Mesenchymal stem cell (in vitro differentiated cells and primary cell): Measurements from ENCODE around the gene LKAAEAR1.

Experiments used
- DNase-seq: peaks from one replicate; pipeline ENCODE4 v3.0.0-alpha.2; 2013
- H2AFZ ChIP-seq: one replicate; pipeline ENCODE4 v1.6.1; 2013; ENCODE audit warnings: low read depth, mild to moderate bottlenecking, control low read depth, inconsistent platforms, low read length, moderate library complexity
- H2AK5ac ChIP-seq: 2 replicates; pipeline ENCODE4 v1.6.1; 2013; ENCODE audit warnings: low read length, moderate library complexity, mild to moderate bottlenecking, inconsistent platforms; ENCODE audit not compliant: severe bottlenecking
- H2BK120ac ChIP-seq: one replicate; pipeline ENCODE4 v1.6.1; 2013; ENCODE audit warnings: low read depth, mild to moderate bottlenecking, inconsistent platforms, low read length, moderate library complexity
- H2BK12ac ChIP-seq, 2 experiments: one replicate each; pipeline ENCODE4 v1.6.1; 2013; ENCODE audit warnings: inconsistent platforms in 2 of 2, low read length in 2 of 2, mild to moderate bottlenecking in 2 of 2, moderate library complexity in 2 of 2, control low read depth in 1 of 2
- H2BK15ac ChIP-seq: one replicate; pipeline ENCODE4 v1.6.1; 2013; ENCODE audit warnings: mild to moderate bottlenecking, low read depth, inconsistent platforms; ENCODE audit not compliant: poor library complexity, severe bottlenecking
- H2BK5ac ChIP-seq: 2 replicates; pipeline ENCODE4 v1.6.1; 2013; ENCODE audit warnings: low read depth, mild to moderate bottlenecking, low read length, control low read depth, inconsistent platforms; ENCODE audit not compliant: poor library complexity, severe bottlenecking
- H3K14ac ChIP-seq, 2 experiments: one replicate each; pipeline ENCODE4 v1.6.1; 2013; ENCODE audit warnings: inconsistent platforms in 2 of 2, low read length in 2 of 2, control low read depth in 1 of 2, mild to moderate bottlenecking in 1 of 2, moderate library complexity in 1 of 2
- H3K18ac ChIP-seq, 2 experiments: one replicate each; pipeline ENCODE4 v1.6.1; 2013; ENCODE audit warnings: inconsistent platforms in 2 of 2, low read length in 2 of 2, control low read depth in 1 of 2, low read depth in 1 of 2, mild to moderate bottlenecking in 1 of 2
- H3K23ac ChIP-seq, 2 experiments: one replicate each; pipeline ENCODE4 v1.6.1; 2013; ENCODE audit warnings: inconsistent platforms in 2 of 2, low read length in 2 of 2, mild to moderate bottlenecking in 2 of 2, moderate library complexity in 2 of 2, control low read depth in 1 of 2
- H3K27ac ChIP-seq: 2 replicates; pipeline ENCODE4 v1.5.1; 2013; ENCODE audit warnings: mild to moderate bottlenecking, moderate library complexity, low read length, control low read depth, inconsistent platforms; ENCODE audit not compliant: poor library complexity, severe bottlenecking
- H3K27me3 ChIP-seq, 2 experiments: 2 replicates each; pipeline versions ENCODE4 v1.6.1 to v1.7.0; 2013; ENCODE audit warnings: low read length in 2 of 2, mild to moderate bottlenecking in 2 of 2, moderate library complexity in 2 of 2, control low read depth in 1 of 2, inconsistent platforms in 1 of 2; ENCODE audit not compliant: control insufficient read depth in 1 of 2, insufficient read depth in 1 of 2
- H3K36me3 ChIP-seq, 2 experiments: 2 replicates each; pipeline versions ENCODE4 v1.6.1 to v1.7.0; 2013; ENCODE audit warnings: low read length in 2 of 2, control low read depth in 1 of 2, inconsistent platforms in 1 of 2, low read depth in 1 of 2, mild to moderate bottlenecking in 1 of 2; ENCODE audit not compliant: insufficient read depth in 2 of 2, control insufficient read depth in 1 of 2
- H3K4ac ChIP-seq, 2 experiments: one replicate each; pipeline ENCODE4 v1.6.1; 2013; ENCODE audit warnings: inconsistent platforms in 2 of 2, low read length in 2 of 2, mild to moderate bottlenecking in 2 of 2, moderate library complexity in 2 of 2, control low read depth in 1 of 2, low read depth in 1 of 2
- H3K4me1 ChIP-seq: 2 replicates; pipeline ENCODE4 v1.6.1; 2013; ENCODE audit warnings: low read depth, low read length, control low read depth; ENCODE audit not compliant: control insufficient read depth, insufficient read depth
- H3K4me2 ChIP-seq: 2 replicates; pipeline ENCODE4 v1.6.1; 2013; ENCODE audit warnings: low read length, mild to moderate bottlenecking, inconsistent platforms; ENCODE audit not compliant: poor library complexity, severe bottlenecking
- H3K4me3 ChIP-seq, 2 experiments: 2 replicates each; pipeline versions ENCODE4 v1.5.1 to v1.7.0; 2013; ENCODE audit warnings: low read length in 2 of 2, mild to moderate bottlenecking in 2 of 2, control low read depth in 1 of 2, low read depth in 1 of 2; ENCODE audit not compliant: insufficient read depth in 1 of 2
- H3K79me1 ChIP-seq: replicated peaks from 2 replicates; pipeline ENCODE4 v1.6.1; 2013; ENCODE audit warnings: mild to moderate bottlenecking, control low read depth, low read length, inconsistent platforms; ENCODE audit not compliant: poor library complexity, severe bottlenecking
- H3K9ac ChIP-seq: 2 replicates; pipeline ENCODE4 v1.7.0; 2013; ENCODE audit warnings: mild to moderate bottlenecking, low read length, moderate library complexity
- H3K9me3 ChIP-seq: 2 replicates; pipeline ENCODE4 v1.7.0; 2013; ENCODE audit warnings: mild to moderate bottlenecking, low read length; ENCODE audit not compliant: control insufficient read depth
- H4K8ac ChIP-seq: one replicate; pipeline ENCODE4 v1.6.1; 2013; ENCODE audit warnings: inconsistent platforms, mild to moderate bottlenecking, low read length, moderate library complexity
- H4K91ac ChIP-seq: one replicate; pipeline ENCODE4 v1.6.1; 2013; ENCODE audit warnings: mild to moderate bottlenecking, low read length, inconsistent platforms
- WGBS: methylation state at CpG from one replicate; pipeline ENCODE4 v1.1.7; 2013; ENCODE audit warnings: mixed read lengths; 5-methylcytosine and 5-hydroxymethylcytosine counted together

Gene LKAAEAR1

DNA sequence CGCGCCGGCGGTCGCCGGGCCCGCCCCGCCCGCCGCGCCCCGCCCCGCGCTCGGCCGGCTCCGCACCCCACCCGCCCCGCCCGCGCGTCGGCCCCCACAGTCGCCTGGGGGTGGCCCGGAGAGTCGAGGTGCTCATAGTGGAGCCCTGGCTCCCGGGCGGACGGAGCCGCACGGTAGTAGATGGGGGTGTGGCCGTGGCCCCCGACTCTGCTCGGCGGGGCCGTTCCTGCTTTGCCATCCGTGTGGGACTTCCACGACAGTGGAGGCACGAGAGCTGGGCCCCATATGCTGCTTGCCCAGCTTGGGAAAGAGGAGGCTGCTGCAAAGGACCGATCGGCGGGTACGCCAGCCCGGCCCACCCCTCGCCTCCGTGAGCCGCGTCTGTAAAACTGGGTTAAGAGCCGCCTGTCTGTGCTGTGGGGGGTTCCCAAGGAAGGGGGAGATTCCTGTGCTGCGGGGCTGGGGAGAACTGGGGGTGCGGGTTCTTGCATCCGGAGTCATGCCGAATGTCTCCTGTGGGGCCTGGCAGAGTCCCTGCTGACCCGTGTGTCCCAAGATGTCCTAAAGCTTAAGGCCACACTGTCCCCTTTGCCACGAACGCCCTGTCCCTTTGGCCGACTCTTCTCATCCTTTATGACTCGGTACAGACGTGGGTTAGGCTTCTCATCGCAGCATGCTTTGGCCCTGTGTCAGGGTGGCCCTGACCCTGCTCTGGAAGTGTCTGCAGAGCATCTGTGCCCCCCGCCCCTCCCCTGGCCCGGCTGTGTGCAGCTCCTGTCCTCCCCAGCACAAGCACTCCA lies 4.0 kb downstream of the LKAAEAR1 start, which contains the start of gene OPRL1:
OPRL1 (plus strand) TSS at position 70 of the 800 bp plus-strand sequence. CDS start 12,639 bp downstream, outside the sequence.
- H4K91ac ChIP-seq = peak within 1 kb of the TSS; percentile 84
- peak within 1 kb of the TSS; percentile 76 to 83 for H3K4me3 ChIP-seq
- peak within 1 kb of the TSS; percentile 29 to 43 for H2BK12ac ChIP-seq
- H4K8ac ChIP-seq = peak within 1 kb of the TSS; percentile 73
- peaks cover 11 to 35% of the 10 kb centered on the region in 2 experiments for H3K27me3 ChIP-seq
- H2AK5ac ChIP-seq = no peak within 1 kb of the TSS
- peak within 1 kb of the TSS; percentile 45 to 92 for H3K4ac ChIP-seq
- H3K9me3 ChIP-seq = no peaks in the 10 kb centered on the region
- peak within 1 kb of the TSS; percentile 29 for H2AFZ ChIP-seq
- peak; percentile 56 for DNase-seq
- WGBS = 12% methylated on average over 48 of the region's 62 CpGs
- H3K4me1 ChIP-seq = peaks cover 50% of the 10 kb centered on the region
- peak within 1 kb of the TSS; percentile 81 to 95 for H3K18ac ChIP-seq
- peak within 1 kb of the TSS in 1 of 2 experiments; percentile 13 for H3K14ac ChIP-seq
- peak within 1 kb of the TSS; percentile 1 for H2BK15ac ChIP-seq
- H2BK120ac ChIP-seq = peak within 1 kb of the TSS; percentile 88
- peaks cover 24% of the 10 kb centered on the region for H3K79me1 ChIP-seq
- H3K27ac ChIP-seq = peak within 1 kb of the TSS; percentile 5
- H3K4me2 ChIP-seq = peak within 1 kb of the TSS; percentile 91
- H3K23ac ChIP-seq = peak within 1 kb of the TSS in 1 of 2 experiments; percentile 35
- peaks cover 0 to 17% of the 10 kb centered on the region in 2 experiments for H3K36me3 ChIP-seq
- peak within 1 kb of the TSS; percentile 83 for H3K9ac ChIP-seq
- peak within 1 kb of the TSS; percentile 24 for H2BK5ac ChIP-seq

DNA sequence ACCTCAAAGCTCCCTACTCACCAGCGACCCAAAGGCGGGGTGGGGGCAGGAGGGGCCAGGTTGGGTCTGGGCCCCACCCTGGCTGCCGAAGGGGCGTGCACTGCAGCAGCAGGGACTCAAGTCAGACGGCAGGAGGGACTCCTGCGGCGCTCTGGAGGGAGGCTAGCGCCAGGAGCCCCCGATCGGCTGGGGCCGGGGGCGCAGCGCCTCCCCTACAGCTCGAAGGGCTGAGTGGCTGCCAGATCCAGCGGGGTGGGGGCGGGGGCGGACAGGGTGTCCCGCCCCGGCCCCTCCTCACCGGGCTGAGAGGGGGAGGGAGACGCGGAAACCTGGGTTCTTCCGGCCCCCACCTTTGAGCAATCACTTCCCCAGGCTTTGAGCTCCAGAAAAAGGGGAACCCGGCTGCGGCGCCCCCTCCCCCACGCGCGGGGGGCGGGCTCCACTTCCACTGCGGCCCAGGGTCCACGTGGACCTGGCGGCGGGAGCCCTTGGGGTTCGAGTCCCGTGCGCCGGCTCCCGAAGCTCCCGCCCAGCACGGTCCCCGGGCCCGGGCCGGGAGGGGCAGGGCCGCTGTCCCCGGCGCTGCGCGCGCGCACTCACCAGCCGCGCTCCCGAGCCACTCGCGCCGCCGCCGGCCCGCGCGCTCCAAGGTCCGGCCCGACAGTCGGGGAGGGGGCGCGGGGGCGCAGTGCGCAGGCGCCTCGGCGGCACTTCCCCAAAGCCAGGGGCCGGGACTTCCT lies 4.8 kb downstream of the LKAAEAR1 start, which contains the start of gene RGS19:
RGS19 (minus strand) TSS at position 246 of the 740 bp plus-strand sequence. CDS start 2,632 bp downstream, outside the sequence.
- Histone ChIP-seq H3K9ac (peak within 1 kb of the TSS; percentile 83), H3K4ac (peak within 1 kb of the TSS; percentile 45 to 92), H3K4me3 (peak within 1 kb of the TSS; percentile 76 to 83), H3K27ac (peak within 1 kb of the TSS; percentile 5), H3K36me3 (peaks cover 0 to 24% of the 10 kb centered on the region in 2 experiments), H2BK120ac (peak within 1 kb of the TSS; percentile 88), H2AFZ (peak within 1 kb of the TSS; percentile 29), H2BK12ac (peak within 1 kb of the TSS; percentile 29 to 43), H3K4me1 (peaks cover 46% of the 10 kb centered on the region), H3K14ac (peak within 1 kb of the TSS in 1 of 2 experiments; percentile 44), H2BK5ac (peak within 1 kb of the TSS; percentile 24), H3K27me3 (peaks cover 3 to 28% of the 10 kb centered on the region in 2 experiments), H2AK5ac (no peak within 1 kb of the TSS), H4K91ac (peak within 1 kb of the TSS; percentile 84), H3K4me2 (peak within 1 kb of the TSS; percentile 91), H3K23ac (peak within 1 kb of the TSS in 1 of 2 experiments; percentile 35), H4K8ac (peak within 1 kb of the TSS; percentile 73), H3K9me3 (no peaks in the 10 kb centered on the region), H2BK15ac (peak within 1 kb of the TSS; percentile 1), H3K18ac (peak within 1 kb of the TSS; percentile 81 to 95), H3K79me1 (peaks cover 24% of the 10 kb centered on the region)
- WGBS = 1% methylated on average over 40 of the region's 73 CpGs
- no peak for DNase-seq

DNA sequence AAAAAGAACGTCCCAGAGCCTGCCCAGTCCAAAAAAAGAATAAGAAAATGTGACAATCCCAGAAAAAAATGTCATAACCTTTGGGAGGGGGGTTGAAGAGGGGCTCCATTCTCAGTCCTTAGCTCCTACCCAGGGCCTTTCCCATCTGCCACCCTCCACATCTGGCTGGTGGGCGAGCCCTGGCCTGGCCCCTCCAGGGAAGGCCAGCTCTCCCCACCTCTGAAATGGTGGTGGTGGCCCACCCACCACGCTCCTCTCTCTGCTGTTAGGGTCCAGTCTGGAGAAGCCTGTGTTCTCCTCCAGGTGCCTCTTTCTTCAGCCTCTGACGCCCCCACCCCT lies 5.3 kb downstream of the LKAAEAR1 start:
- peak overlapping the region; percentile 91 for H3K4me2 ChIP-seq
- H3K18ac ChIP-seq = peak overlapping the region; percentile 79 to 95
- peaks cover 24% of the 10 kb centered on the region for H3K79me1 ChIP-seq
- H2BK5ac ChIP-seq = peak overlapping the region; percentile 24
- H2BK120ac ChIP-seq = peak overlapping the region; percentile 88
- WGBS = 35% methylated on average over 2 of the region's 4 CpGs
- H3K9ac ChIP-seq = peak overlapping the region; percentile 83
- peak overlapping the region; percentile 16 for H4K8ac ChIP-seq
- H3K14ac ChIP-seq = peak overlapping the region in 1 of 2 experiments; percentile 13
- H2AFZ ChIP-seq = no peak overlapping the region
- peak overlapping the region; percentile 76 to 83 for H3K4me3 ChIP-seq
- H4K91ac ChIP-seq = peak overlapping the region; percentile 84
- H3K9me3 ChIP-seq = no peaks in the 10 kb centered on the region
- peaks cover 41% of the 10 kb centered on the region for H3K4me1 ChIP-seq
- no peak overlapping the region for H3K27ac ChIP-seq
- DNase-seq = no peak
- peaks cover 3 to 30% of the 10 kb centered on the region in 2 experiments for H3K36me3 ChIP-seq
- peak overlapping the region in 1 of 2 experiments; percentile 43 for H2BK12ac ChIP-seq
- H3K4ac ChIP-seq = peak overlapping the region; percentile 45 to 77
- no peak overlapping the region for H3K23ac ChIP-seq
- no peak overlapping the region for H2AK5ac ChIP-seq
- peak overlapping the region; percentile 1 for H2BK15ac ChIP-seq
- H3K27me3 ChIP-seq = peaks cover 0 to 22% of the 10 kb centered on the region in 2 experiments
